HTERT RPE-1 (cell line): Measurements from ENCODE around the gene GOLGA8N.

Experiments used
- in situ Hi-C: fragments of 300-500 bp; cut with MboI; formaldehyde crosslinking; loops from 4 replicates; pipeline ENCODE4 v1.14.3; 2020; ENCODE audit warnings: low sequenced_read_pairs

The GOLGA8N gene

GRCh38 chr15:32651229-32651837, 58.1 kb downstream of the GOLGA8N start:
- in situ Hi-C loops: loop anchor here (25.0 kb wide), 1 partner anchor 336 kb away; no protein-coding TSS in a partner anchor

- in situ Hi-C loops: loop anchor here (25.0 kb wide), 1 partner anchor 335 kb away; no protein-coding TSS in a partner anchor
Measured at GRCh38 chr15:32652178-32652577, 58.9 kb downstream of the GOLGA8N start.

DNA sequence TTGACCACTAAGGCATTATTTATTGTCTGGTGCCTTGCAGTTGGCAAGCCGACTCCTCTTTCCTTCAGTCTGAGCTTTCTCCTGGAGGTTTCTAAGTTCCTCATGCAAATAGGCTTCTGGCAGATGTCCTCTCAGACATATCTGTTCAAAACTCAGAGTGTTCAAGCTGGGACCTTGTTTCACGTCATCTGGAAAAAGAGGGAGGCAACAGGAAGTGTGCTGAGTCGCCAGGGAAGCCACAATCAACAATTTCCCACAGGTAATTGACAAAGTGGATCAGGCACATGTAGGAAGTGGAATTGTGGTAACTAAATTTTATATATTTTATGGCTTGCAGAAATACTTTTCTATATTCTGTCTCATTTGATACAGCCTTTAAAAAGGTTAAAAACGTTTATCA, 62.8 kb downstream of the GOLGA8N start:
- in situ Hi-C loops: loop anchor here (25.0 kb wide), 1 partner anchor 331 kb away; no protein-coding TSS in a partner anchor

GRCh38 chr15:32656496-32656895, 63.2 kb downstream of the GOLGA8N start:
- in situ Hi-C loops: loop anchor here (25.0 kb wide), 1 partner anchor 331 kb away; no protein-coding TSS in a partner anchor
